AG04450 (cell line): ENCODE data around the gene MX1. TPM values are rescaled to one million over a fixed set of nuclear protein-coding genes. Genes with fewer than 3 reads are reported as not detected.

ENCODE experiments used
- CTCF ChIA-PET: fragments of 300-600, 350-600 bp; formaldehyde crosslinking; extraction: SDS; loops from one replicate; lab custom pipeline; 2022; ENCODE audit warnings: antibody characterized with exemption, inconsistent platforms; lab: Charles Lee
- POLR2A ChIA-PET: fragments of 350-600 bp; formaldehyde crosslinking; extraction: SDS; loops from one replicate; lab custom pipeline; 2021; ENCODE audit warnings: antibody characterized with exemption, inconsistent platforms; lab: Yijun Ruan, JAX
- DNase-seq: peaks from one replicate; pipeline ENCODE4 v3.0.0-alpha.2; 2011; ENCODE audit warnings: low read depth, low spot score
- H3K27ac ChIP-seq: one replicate; pipeline ENCODE4 v1.5.1; 2012; ENCODE audit warnings: low read depth, low read length, control low read depth
- H3K27me3 ChIP-seq: one replicate; pipeline ENCODE4 v1.6.0; 2012; ENCODE audit warnings: low read length; ENCODE audit not compliant: control insufficient read depth, insufficient read depth
- H3K4me3 ChIP-seq: 2 replicates; pipeline ENCODE4 v1.5.1; 2011; ENCODE audit warnings: mild to moderate bottlenecking, low read depth, low read length, control low read depth
- H3K9me3 ChIP-seq: 2 replicates; pipeline ENCODE4 v1.5.1; 2012; ENCODE audit warnings: low read length; ENCODE audit not compliant: control insufficient read depth, insufficient read depth
- polyA minus RNA-seq: library from RNA; depleted of rRNA, polyadenylated mRNA; stranded (reverse); fragments of >200 nt; gene quantifications from 2 replicates; pipeline ENCODE4 v1.2.3, GENCODE V29; 2011; rRNA and poly(A)+ RNA removed
- polyA plus RNA-seq: library from polyadenylated mRNA; depleted of rRNA; stranded (reverse); fragments of >200 nt; gene quantifications from 2 replicates; pipeline ENCODE4 v1.2.3, GENCODE V29; 2011; rRNA removed
- TF ChIP-seq, protein P1 (sequence below): IDR thresholded peaks from 2 replicates; pipeline ENCODE4 v1.5.1; 2011; ENCODE audit warnings: low read depth, low read length, control low read depth, inconsistent platforms

The MX1 gene
- 1.1 and 1.3 TPM in 2 replicates for polyA plus RNA-seq
- 1.6 and 3.7 TPM in 2 replicates for polyA minus RNA-seq

- DNase-seq, result no peak
- TF ChIP-seq, protein P1, sequence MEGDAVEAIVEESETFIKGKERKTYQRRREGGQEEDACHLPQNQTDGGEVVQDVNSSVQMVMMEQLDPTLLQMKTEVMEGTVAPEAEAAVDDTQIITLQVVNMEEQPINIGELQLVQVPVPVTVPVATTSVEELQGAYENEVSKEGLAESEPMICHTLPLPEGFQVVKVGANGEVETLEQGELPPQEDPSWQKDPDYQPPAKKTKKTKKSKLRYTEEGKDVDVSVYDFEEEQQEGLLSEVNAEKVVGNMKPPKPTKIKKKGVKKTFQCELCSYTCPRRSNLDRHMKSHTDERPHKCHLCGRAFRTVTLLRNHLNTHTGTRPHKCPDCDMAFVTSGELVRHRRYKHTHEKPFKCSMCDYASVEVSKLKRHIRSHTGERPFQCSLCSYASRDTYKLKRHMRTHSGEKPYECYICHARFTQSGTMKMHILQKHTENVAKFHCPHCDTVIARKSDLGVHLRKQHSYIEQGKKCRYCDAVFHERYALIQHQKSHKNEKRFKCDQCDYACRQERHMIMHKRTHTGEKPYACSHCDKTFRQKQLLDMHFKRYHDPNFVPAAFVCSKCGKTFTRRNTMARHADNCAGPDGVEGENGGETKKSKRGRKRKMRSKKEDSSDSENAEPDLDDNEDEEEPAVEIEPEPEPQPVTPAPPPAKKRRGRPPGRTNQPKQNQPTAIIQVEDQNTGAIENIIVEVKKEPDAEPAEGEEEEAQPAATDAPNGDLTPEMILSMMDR, result no peak
- ChIA-PET POLR2A (no interaction called here), CTCF (no interaction called here)
- peaks cover 19% of the 10 kb centered on the region for H3K27me3 ChIP-seq
- H3K27ac ChIP-seq, result no peak within 1 kb of the TSS
- no peaks in the 10 kb centered on the region for H3K9me3 ChIP-seq
- peak within 1 kb of the TSS; percentile 55 for H3K4me3 ChIP-seq
Observed at GRCh38 chr21:41425954-41426675, at the start of gene MX1. Gene MX1, plus strand, starts transcription at chr21:41426239. Its CDS starts 5,832 bp downstream, at chr21:41432071.

DNA sequence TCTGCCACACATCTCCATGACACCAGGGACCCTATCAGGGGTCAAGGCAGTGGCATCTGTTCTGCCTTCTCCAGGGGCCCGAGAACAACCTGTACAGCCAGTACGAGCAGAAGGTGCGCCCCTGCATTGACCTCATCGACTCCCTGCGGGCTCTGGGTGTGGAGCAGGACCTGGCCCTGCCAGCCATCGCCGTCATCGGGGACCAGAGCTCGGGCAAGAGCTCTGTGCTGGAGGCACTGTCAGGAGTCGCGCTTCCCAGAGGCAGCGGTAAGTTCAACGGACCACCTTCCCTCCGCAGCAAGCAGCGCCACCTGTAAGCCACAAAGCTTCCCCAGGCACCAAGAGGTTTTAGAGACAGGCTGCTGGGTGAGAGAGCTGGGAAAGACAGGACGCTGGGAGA is 48.3 kb upstream of the MX1 start:
- ChIA-PET CTCF (no interaction called here), POLR2A (no interaction called here)
- H3K27ac ChIP-seq, result no peak overlapping the region

DNA sequence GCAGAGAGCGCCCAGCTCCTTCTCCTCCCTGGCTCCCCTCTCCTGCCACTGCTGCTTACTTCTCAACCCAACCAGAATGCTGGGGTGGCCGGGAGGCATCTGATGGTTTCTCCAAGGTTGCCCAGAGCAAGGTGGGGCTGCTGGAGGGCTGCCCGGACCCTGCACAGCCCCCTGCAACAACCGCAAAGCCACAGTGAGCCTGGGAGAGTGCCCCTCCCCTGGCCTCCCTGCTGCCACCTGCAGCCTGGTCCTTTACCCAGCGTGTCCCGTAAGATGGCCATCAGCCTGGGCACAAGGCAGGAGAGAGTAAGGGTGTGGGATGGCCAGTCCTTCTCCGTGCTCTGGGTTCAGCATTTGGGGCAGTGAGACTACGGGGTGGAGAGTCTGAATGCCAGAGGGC is 47.2 kb upstream of the MX1 start:
- Histone ChIP-seq H3K4me3 (no peak overlapping the region), H3K9me3 (no peaks in the 10 kb centered on the region; the same call in 1 of the 2 replicates), H3K27ac (no peak overlapping the region), H3K27me3 (peaks cover 2% of the 10 kb centered on the region)
- TF ChIP-seq, protein P1, result no peak
- ChIA-PET CTCF (interaction anchor here (0.8 kb wide), 1 partner anchor 95 kb away, joined by 6 read pairs; no protein-coding TSS in a partner anchor), POLR2A (no interaction called here)
- no peak for DNase-seq

More for the DNA sequence above, 48.3 kb upstream of the MX1 start:
- Histone ChIP-seq H3K4me3 (no peak overlapping the region), H3K9me3 (no peaks in the 10 kb centered on the region; the same call in 1 of the 2 replicates), H3K27me3 (peaks cover 2% of the 10 kb centered on the region)
- DNase-seq, result no peak
- TF ChIP-seq, protein P1, result no peak

DNA sequence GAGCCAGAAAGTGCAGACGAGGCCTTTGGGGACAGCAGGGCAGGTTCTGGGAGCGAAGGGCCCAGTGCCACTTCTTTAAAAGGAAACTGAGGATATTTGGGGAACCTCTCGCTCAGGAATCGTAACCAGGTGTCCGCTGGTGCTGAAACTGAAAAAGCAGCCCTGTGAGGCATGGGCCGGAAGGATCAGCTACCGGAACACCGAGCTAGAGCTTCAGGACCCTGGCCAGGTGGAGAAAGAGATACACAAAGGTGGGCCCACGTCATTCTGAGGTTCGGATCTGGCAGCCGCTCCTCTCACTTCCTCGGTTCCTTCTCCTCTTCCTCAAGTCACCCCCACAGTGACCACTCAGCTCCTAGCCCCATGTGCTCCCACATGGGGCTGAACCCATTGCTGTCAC is 46.1 kb upstream of the MX1 start:
- DNase-seq, result no peak
- ChIA-PET POLR2A (no interaction called here), CTCF (no interaction called here)
- no peak overlapping the region for H3K27ac ChIP-seq
- H3K9me3 ChIP-seq, result no peaks in the 10 kb centered on the region; the same call in 1 of the 2 replicates
- H3K4me3 ChIP-seq, result no peak overlapping the region
- peaks cover 2% of the 10 kb centered on the region for H3K27me3 ChIP-seq
- TF ChIP-seq, protein P1, result no peak

GRCh38 chr21:41381731-41382130 is 44.3 kb upstream of the MX1 start:
- no peaks in the 10 kb centered on the region; the same call in 1 of the 2 replicates for H3K9me3 ChIP-seq
- no peak overlapping the region for H3K27ac ChIP-seq
- no peak for DNase-seq
- TF ChIP-seq, protein P1, result no peak
- H3K4me3 ChIP-seq, result no peak overlapping the region
- peaks cover 2% of the 10 kb centered on the region for H3K27me3 ChIP-seq
- ChIA-PET CTCF (no interaction called here), POLR2A (no interaction called here)
